HEK293 (cell line): ENCODE measurements around the gene AMER1.

Source experiments
- CTCF ChIA-PET: fragments of 350-600 bp; formaldehyde crosslinking; extraction: SDS; loops from one replicate; lab custom pipeline; 2021; ENCODE audit warnings: antibody characterized with exemption; lab: Yijun Ruan, JAX
- POLR2A ChIA-PET: fragments of 300-600 bp; formaldehyde crosslinking; extraction: SDS; loops from one replicate; lab custom pipeline; 2020; ENCODE audit warnings: antibody characterized with exemption, inconsistent platforms; lab: Yijun Ruan, JAX
- H3K27ac ChIP-seq: fragments of 200-500 bp; sonication (Bioruptor generic); 2 replicates; pipeline ENCODE4 v1.5.1; 2014; ENCODE audit warnings: low read depth, low read length, control low read depth, inconsistent platforms; ENCODE audit errors: extremely low read depth
- H3K36me3 ChIP-seq, 2 experiments: fragments of 200-500 bp in 1 of 2; sonication (Bioruptor generic) in 1 of 2; 1 replicate in 1 of 2; 2 replicates in 1 of 2; pipeline ENCODE4 v1.5.1; 2014 to 2017; ENCODE audit warnings: inconsistent platforms in 2 of 2, low read length in 2 of 2; ENCODE audit not compliant: control insufficient read depth in 2 of 2, insufficient read depth in 1 of 2
- H3K4me1 ChIP-seq: fragments of 200-500 bp; sonication (Bioruptor generic); 2 replicates; pipeline ENCODE4 v1.5.1; 2014; ENCODE audit warnings: mild to moderate bottlenecking, low read length, inconsistent platforms; ENCODE audit not compliant: control insufficient read depth, insufficient read depth
- H3K4me3 ChIP-seq: 2 replicates; pipeline ENCODE4 v1.5.1; 2011; ENCODE audit warnings: low read depth, mild to moderate bottlenecking, control low read depth, low read length, moderate library complexity
- H3K9me3 ChIP-seq: fragments of 200-500 bp; sonication (Bioruptor generic); 2 replicates; pipeline ENCODE4 v1.5.1; 2014; ENCODE audit warnings: low read depth, low read length, inconsistent platforms; ENCODE audit not compliant: control insufficient read depth, insufficient read depth
- BCL11B ChIP-seq: fragments of 450-650 bp; formaldehyde crosslinking; IDR thresholded peaks from 2 replicates; pipeline ENCODE4 v1.5.1; 2016; ENCODE audit warnings: low read depth, missing biosample characterization, missing genetic modification characterization
- BCL6B ChIP-seq: fragments of 450-650 bp; formaldehyde crosslinking; IDR thresholded peaks from 2 replicates; pipeline ENCODE4 v1.5.1; 2017; ENCODE audit warnings: missing biosample characterization, missing genetic modification characterization
- FEZF1 ChIP-seq: fragments of 450-650 bp; formaldehyde crosslinking; IDR thresholded peaks from 2 replicates; pipeline ENCODE4 v1.5.1; 2016; ENCODE audit warnings: missing biosample characterization, missing genetic modification characterization
- MYNN ChIP-seq: fragments of 450-650 bp; formaldehyde crosslinking; IDR thresholded peaks from 2 replicates; pipeline ENCODE4 v1.5.1; 2016; ENCODE audit warnings: missing biosample characterization, missing genetic modification characterization, borderline replicate concordance
- REPIN1 ChIP-seq: fragments of 450-650 bp; formaldehyde crosslinking; IDR thresholded peaks from 2 replicates; pipeline ENCODE4 v1.5.1; 2017; ENCODE audit warnings: missing biosample characterization, missing genetic modification characterization, low read depth
- ZBTB26 ChIP-seq: fragments of 450-650 bp; formaldehyde crosslinking; optimal IDR thresholded peaks from 2 replicates; pipeline ENCODE3; 2016; ENCODE audit warnings: missing biosample characterization, mild to moderate bottlenecking, missing genetic modification characterization
- ZFP3 ChIP-seq: fragments of 450-650 bp; formaldehyde crosslinking; IDR thresholded peaks from 2 replicates; pipeline ENCODE4 v1.5.1; 2016; ENCODE audit warnings: low read depth, missing biosample characterization, missing genetic modification characterization
- ZNF311 ChIP-seq: fragments of 450-650 bp; formaldehyde crosslinking; IDR thresholded peaks from 2 replicates; pipeline ENCODE4 v1.5.1; 2017; ENCODE audit warnings: missing biosample characterization, missing genetic modification characterization, borderline replicate concordance
- ZNF324 ChIP-seq: fragments of 450-650 bp; formaldehyde crosslinking; IDR thresholded peaks from 2 replicates; pipeline ENCODE4 v1.5.1; 2016; ENCODE audit warnings: missing biosample characterization, missing genetic modification characterization
- ZNF354C ChIP-seq: fragments of 450-650 bp; formaldehyde crosslinking; IDR thresholded peaks from 2 replicates; pipeline ENCODE4 v1.5.1; 2016; ENCODE audit warnings: missing biosample characterization, missing genetic modification characterization, low read depth, borderline replicate concordance
- ZNF37A ChIP-seq: fragments of 450-650 bp; IDR thresholded peaks from 2 replicates; pipeline ENCODE4 v1.5.1; 2018; ENCODE audit warnings: missing biosample characterization, missing genetic modification characterization
- ZNF514 ChIP-seq: fragments of 450-650 bp; formaldehyde crosslinking; IDR thresholded peaks from 2 replicates; pipeline ENCODE4 v1.5.1; 2016; ENCODE audit warnings: missing biosample characterization, missing genetic modification characterization
- ZNF518A ChIP-seq: fragments of 450-650 bp; formaldehyde crosslinking; conservative IDR thresholded peaks from 2 replicates; pipeline ENCODE4 v1.5.1; 2016; ENCODE audit warnings: low read depth, missing biosample characterization, missing genetic modification characterization
- ZNF529 ChIP-seq: fragments of 450-650 bp; formaldehyde crosslinking; IDR thresholded peaks from 2 replicates; pipeline ENCODE4 v1.5.1; 2017; ENCODE audit warnings: missing genetic modification characterization, missing biosample characterization; ENCODE audit not compliant: insufficient replicate concordance
- ZNF555 ChIP-seq: fragments of 450-650 bp; formaldehyde crosslinking; conservative IDR thresholded peaks from 2 replicates; pipeline ENCODE4 v1.5.1; 2017; ENCODE audit warnings: missing biosample characterization, mild to moderate bottlenecking, missing genetic modification characterization, inconsistent platforms
- ZNF768 ChIP-seq: fragments of 450-650 bp; formaldehyde crosslinking; IDR thresholded peaks from 2 replicates; pipeline ENCODE4 v1.5.1; 2018; ENCODE audit warnings: missing biosample characterization, mild to moderate bottlenecking, missing genetic modification characterization
- TF ChIP-seq, protein P1 (sequence below): fragments of 450-650 bp; IDR thresholded peaks from 2 replicates; pipeline ENCODE4 v1.5.1; 2018; ENCODE audit warnings: missing biosample characterization, missing genetic modification characterization
- TF ChIP-seq, protein P2 (sequence below): fragments of 450-650 bp; formaldehyde crosslinking; IDR thresholded peaks from 2 replicates; pipeline ENCODE4 v1.5.0; 2017; ENCODE audit warnings: missing biosample characterization, missing genetic modification characterization, borderline replicate concordance

Gene AMER1

DNA sequence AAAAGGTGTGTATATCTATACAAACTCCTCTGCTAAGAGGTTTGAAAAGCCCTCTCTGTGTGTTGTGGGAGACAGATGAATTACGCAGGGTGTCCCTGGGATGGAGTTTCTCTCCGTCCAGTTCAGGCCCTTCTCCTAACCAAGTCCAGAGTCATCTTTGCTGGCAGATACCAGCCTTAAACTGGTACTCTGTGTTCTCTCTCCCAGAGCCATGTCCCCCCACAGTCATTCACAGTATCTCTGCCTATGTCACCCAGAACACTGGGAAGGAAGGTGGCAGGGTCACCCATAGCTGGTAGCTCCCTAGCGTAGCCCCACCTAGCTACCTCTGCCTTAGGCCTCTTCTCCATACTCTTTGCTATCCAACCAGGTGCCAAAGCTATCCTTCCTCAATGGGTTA lies 8.9 kb downstream of the AMER1 start:
- Histone ChIP-seq H3K36me3 (peaks cover 5 to 21% of the 10 kb centered on the region in 2 experiments; a peak in 1 of 3 replicates), H3K9me3 (no peaks in the 10 kb centered on the region; the same call in 1 of the 2 replicates), H3K4me1 (no peaks in the 10 kb centered on the region), H3K27ac (no peak overlapping the region), H3K4me3 (no peak overlapping the region)
- POLR2A ChIA-PET = no interaction called here
- no peak for TF ChIP-seq REPIN1 (tag by site-specific recombination)
- no peak for TF ChIP-seq BCL6B
- no peak for TF ChIP-seq ZNF529 (tag by site-specific recombination)
- no peak for TF ChIP-seq BCL11B (tag by site-specific recombination)
- no peak for TF ChIP-seq ZFP3 (tag by site-specific recombination)
- TF ChIP-seq, protein P1, sequence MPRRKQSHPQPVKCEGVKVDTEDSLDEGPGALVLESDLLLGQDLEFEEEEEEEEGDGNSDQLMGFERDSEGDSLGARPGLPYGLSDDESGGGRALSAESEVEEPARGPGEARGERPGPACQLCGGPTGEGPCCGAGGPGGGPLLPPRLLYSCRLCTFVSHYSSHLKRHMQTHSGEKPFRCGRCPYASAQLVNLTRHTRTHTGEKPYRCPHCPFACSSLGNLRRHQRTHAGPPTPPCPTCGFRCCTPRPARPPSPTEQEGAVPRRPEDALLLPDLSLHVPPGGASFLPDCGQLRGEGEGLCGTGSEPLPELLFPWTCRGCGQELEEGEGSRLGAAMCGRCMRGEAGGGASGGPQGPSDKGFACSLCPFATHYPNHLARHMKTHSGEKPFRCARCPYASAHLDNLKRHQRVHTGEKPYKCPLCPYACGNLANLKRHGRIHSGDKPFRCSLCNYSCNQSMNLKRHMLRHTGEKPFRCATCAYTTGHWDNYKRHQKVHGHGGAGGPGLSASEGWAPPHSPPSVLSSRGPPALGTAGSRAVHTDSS (tag by site-specific recombination) = no peak
- TF ChIP-seq ZNF37A = no peak
- no peak for TF ChIP-seq ZNF514
- no peak for TF ChIP-seq ZBTB26
- no peak for TF ChIP-seq MYNN
- TF ChIP-seq ZNF354C (tag by site-specific recombination) = no peak
- no peak for TF ChIP-seq FEZF1 (tag by site-specific recombination)
- no peak for TF ChIP-seq ZNF768
- TF ChIP-seq ZNF324 = no peak
- TF ChIP-seq ZNF518A = no peak
- TF ChIP-seq, protein P2, sequence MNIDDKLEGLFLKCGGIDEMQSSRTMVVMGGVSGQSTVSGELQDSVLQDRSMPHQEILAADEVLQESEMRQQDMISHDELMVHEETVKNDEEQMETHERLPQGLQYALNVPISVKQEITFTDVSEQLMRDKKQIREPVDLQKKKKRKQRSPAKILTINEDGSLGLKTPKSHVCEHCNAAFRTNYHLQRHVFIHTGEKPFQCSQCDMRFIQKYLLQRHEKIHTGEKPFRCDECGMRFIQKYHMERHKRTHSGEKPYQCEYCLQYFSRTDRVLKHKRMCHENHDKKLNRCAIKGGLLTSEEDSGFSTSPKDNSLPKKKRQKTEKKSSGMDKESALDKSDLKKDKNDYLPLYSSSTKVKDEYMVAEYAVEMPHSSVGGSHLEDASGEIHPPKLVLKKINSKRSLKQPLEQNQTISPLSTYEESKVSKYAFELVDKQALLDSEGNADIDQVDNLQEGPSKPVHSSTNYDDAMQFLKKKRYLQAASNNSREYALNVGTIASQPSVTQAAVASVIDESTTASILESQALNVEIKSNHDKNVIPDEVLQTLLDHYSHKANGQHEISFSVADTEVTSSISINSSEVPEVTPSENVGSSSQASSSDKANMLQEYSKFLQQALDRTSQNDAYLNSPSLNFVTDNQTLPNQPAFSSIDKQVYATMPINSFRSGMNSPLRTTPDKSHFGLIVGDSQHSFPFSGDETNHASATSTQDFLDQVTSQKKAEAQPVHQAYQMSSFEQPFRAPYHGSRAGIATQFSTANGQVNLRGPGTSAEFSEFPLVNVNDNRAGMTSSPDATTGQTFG (tag by site-specific recombination) = no peak
- no peak for TF ChIP-seq ZNF555 (tag by site-specific recombination)
- TF ChIP-seq ZNF311 = no peak
- CTCF ChIA-PET = no interaction called here
